GM19193 (cell line): ENCODE results near the gene SHLD2.
"Not testable (repeated sequence)": the region's sequence is repeated elsewhere in the genome, so short reads cannot be mapped to it uniquely, and the experiment has no call there.

Experiments
- POLR2A ChIP-seq: IDR thresholded peaks from 4 replicates; pipeline ENCODE4 v1.6.1; 2011; ENCODE audit not compliant: insufficient read depth, insufficient read length; ENCODE audit errors: extremely low read depth

The SHLD2 gene

GRCh38 chr10:87085537-87085936 lies 9.5 kb upstream of the SHLD2 start:
- no peak for TF ChIP-seq POLR2A

- TF ChIP-seq POLR2A = no peak
Observed at GRCh38 chr10:87089746-87090145, 5.3 kb upstream of the SHLD2 start.

GRCh38 chr10:87090779-87091178 lies 4.2 kb upstream of the SHLD2 start:
- no peak for TF ChIP-seq POLR2A

GRCh38 chr10:87092376-87092860 lies 2.6 kb upstream of the SHLD2 start:
- no peak for TF ChIP-seq POLR2A

GRCh38 chr10:87092861-87093631 lies 2.0 kb upstream of the SHLD2 start:
- peak; percentile 51 for TF ChIP-seq POLR2A

GRCh38 chr10:87093632-87094372 lies 1.2 kb upstream of the SHLD2 start:
- peak; percentile 37 for TF ChIP-seq POLR2A

GRCh38 chr10:87095236-87095945 lies 385 bp downstream of the SHLD2 start:
- peak; percentile 67 for TF ChIP-seq POLR2A

- TF ChIP-seq POLR2A = no peak
Observed at GRCh38 chr10:87101996-87102395, 7.0 kb downstream of the SHLD2 start.

GRCh38 chr10:87105446-87106124 lies 10.6 kb downstream of the SHLD2 start:
- no peak for TF ChIP-seq POLR2A

- not testable (repeated sequence) for TF ChIP-seq POLR2A
Observed at GRCh38 chr10:87225148-87225547, 130.1 kb downstream of the SHLD2 start, which contains the start of gene NUTM2A. Gene NUTM2A, plus strand, starts transcription at chr10:87225448. Its CDS starts 383 bp downstream, at chr10:87225831.
